ENCODE measurements around the gene CP. TPM values are rescaled to one million over a fixed set of nuclear protein-coding genes. Genes with fewer than 3 reads are reported as not detected.

Gene CP
- total and polyA plus RNA-seq, 2 donors (not counting 1 experiment from before 2014, with no cell fraction given) = not detected

DNA sequence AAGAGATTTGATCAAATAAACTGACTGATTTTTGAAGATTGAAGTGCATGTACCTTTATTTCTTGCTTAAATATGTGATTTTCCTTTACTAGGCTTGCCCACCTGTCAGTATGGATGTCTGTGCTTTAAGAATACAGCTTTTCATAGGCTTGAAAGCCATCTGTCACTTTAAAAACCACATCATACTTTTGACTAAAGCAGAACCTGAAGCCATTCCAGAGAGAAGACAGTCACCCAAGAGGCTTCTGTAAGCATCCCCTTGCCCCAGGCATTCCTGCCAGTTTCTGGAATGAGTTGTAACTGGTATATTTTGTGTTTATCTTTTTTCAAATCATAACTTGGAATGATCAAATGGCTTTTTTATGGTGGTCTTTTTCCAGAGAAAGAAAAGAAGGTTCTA, 68.2 kb downstream of the CP start:
- H2AFZ ChIP-seq (ENCODE audit: insufficient read depth, low read depth, low read length, poor library complexity, severe bottlenecking) = no peak overlapping the region
- POLR2A ChIA-PET = no interaction called here
- CTCF ChIA-PET = interaction anchor here (4.0 kb wide), 1 partner anchor 33 kb away, joined by 15 read pairs; no protein-coding TSS in a partner anchor
- H3K36me3 ChIP-seq (replicated peaks in 1 of 2; ENCODE audit: control extremely low read depth in 1 of 2, control insufficient read depth in 1 of 2, extremely low read depth in 1 of 2, insufficient read depth in 2 of 2, low read length in 1 of 2) = peaks cover 4 to 72% of the 10 kb centered on the region in 2 experiments
- H3K4me2 ChIP-seq (replicated peaks; ENCODE audit: low read depth, low read length, poor library complexity, severe bottlenecking) = no peak overlapping the region
- Mint-ChIP-seq H3K27ac (peak overlapping the region; percentile 23), H3K9me3 (ENCODE audit: insufficient read depth) (no peaks in the 10 kb centered on the region), H3K27me3 (no peaks in the 10 kb centered on the region), H3K4me3 (no peak overlapping the region), H3K4me1 (peaks cover 31% of the 10 kb centered on the region)
- no peaks in the 10 kb centered on the region for H3K27me3 ChIP-seq (replicated peaks in 1 of 4; ENCODE audit: control extremely low read depth in 1 of 4, control insufficient read depth in 3 of 4, insufficient read depth in 4 of 4, low read length in 3 of 4)
- H4K20me1 ChIP-seq (ENCODE audit: control insufficient read depth, insufficient read depth, low read length, poor library complexity, severe bottlenecking) = peaks cover 6% of the 10 kb centered on the region
- intact Hi-C loops (cut with micrococcal nuclease) = no loop called here
- H3K9ac ChIP-seq (ENCODE audit: low read length) = no peak overlapping the region
- H3K4me3 ChIP-seq (ENCODE audit: control extremely low read depth in 1 of 5, extremely low read depth in 1 of 5, insufficient read depth in 1 of 5, low read depth in 2 of 5, low read length in 4 of 5) = no peak overlapping the region
- no peak overlapping the region for H3K27ac ChIP-seq (ENCODE audit: low read length in 2 of 2)
- DNase-seq (no peak), ATAC-seq (ENCODE audit: low read depth) (no peak)
- TF ChIP-seq EZH2 (IDR thresholded peaks at IDR 0.05; ENCODE audit: borderline replicate concordance, insufficient read depth, low read depth, low read length, poor library complexity, severe bottlenecking) = no peak
- TF ChIP-seq, protein P1, sequence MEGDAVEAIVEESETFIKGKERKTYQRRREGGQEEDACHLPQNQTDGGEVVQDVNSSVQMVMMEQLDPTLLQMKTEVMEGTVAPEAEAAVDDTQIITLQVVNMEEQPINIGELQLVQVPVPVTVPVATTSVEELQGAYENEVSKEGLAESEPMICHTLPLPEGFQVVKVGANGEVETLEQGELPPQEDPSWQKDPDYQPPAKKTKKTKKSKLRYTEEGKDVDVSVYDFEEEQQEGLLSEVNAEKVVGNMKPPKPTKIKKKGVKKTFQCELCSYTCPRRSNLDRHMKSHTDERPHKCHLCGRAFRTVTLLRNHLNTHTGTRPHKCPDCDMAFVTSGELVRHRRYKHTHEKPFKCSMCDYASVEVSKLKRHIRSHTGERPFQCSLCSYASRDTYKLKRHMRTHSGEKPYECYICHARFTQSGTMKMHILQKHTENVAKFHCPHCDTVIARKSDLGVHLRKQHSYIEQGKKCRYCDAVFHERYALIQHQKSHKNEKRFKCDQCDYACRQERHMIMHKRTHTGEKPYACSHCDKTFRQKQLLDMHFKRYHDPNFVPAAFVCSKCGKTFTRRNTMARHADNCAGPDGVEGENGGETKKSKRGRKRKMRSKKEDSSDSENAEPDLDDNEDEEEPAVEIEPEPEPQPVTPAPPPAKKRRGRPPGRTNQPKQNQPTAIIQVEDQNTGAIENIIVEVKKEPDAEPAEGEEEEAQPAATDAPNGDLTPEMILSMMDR (IDR thresholded peaks at IDR 0.05) = no peak
- H3K4me1 ChIP-seq (ENCODE audit: control insufficient read depth in 2 of 2, insufficient read depth in 2 of 2, low read length in 2 of 2) = peaks cover 13 to 18% of the 10 kb centered on the region in 2 donors
- peaks cover 32% of the 10 kb centered on the region for H3K79me2 ChIP-seq (ENCODE audit: control insufficient read depth, insufficient read depth, low read length)
- H3K9me3 ChIP-seq (ENCODE audit: control extremely low read depth in 1 of 3, control insufficient read depth in 2 of 3, insufficient read depth in 1 of 3, low read length in 2 of 3) = no peaks in the 10 kb centered on the region

DNA sequence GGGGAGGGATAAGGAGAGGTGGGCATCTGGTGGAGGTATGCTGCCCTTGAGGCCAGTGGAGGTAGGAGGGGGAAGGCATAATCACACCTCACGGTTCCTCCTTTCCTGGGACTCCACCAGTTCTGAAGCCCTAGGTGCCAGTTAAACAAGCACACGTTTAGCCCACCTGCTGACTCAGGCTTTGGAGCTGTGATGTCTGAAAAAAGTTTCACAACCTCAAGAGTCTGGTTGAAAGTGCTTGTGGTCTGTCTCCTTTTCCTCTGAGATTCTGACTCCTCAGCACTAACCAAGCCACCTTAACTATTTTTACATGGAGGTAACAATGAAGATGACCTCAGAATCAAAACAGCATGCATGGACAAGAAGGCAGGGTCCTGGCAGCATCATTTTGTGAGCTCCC, 69.2 kb downstream of the CP start:
- POLR2A ChIA-PET = no interaction called here
- Mint-ChIP-seq H3K4me1 (peaks cover 34% of the 10 kb centered on the region), H3K4me3 (no peak overlapping the region), H3K27me3 (no peaks in the 10 kb centered on the region), H3K27ac (peak overlapping the region; percentile 21), H3K9me3 (ENCODE audit: insufficient read depth) (no peaks in the 10 kb centered on the region)
- Histone ChIP-seq H3K79me2 (ENCODE audit: control insufficient read depth, insufficient read depth, low read length) (peaks cover 32% of the 10 kb centered on the region), H3K9me3 (ENCODE audit: control extremely low read depth in 1 of 3, control insufficient read depth in 2 of 3, insufficient read depth in 1 of 3, low read length in 2 of 3) (no peaks in the 10 kb centered on the region), H3K4me1 (ENCODE audit: control insufficient read depth in 2 of 2, insufficient read depth in 2 of 2, low read length in 2 of 2) (peaks cover 20 to 24% of the 10 kb centered on the region in 2 donors), H3K4me2 (replicated peaks; ENCODE audit: low read depth, low read length, poor library complexity, severe bottlenecking) (peak overlapping the region; percentile 23), H3K27me3 (replicated peaks in 1 of 4; ENCODE audit: control extremely low read depth in 1 of 4, control insufficient read depth in 3 of 4, insufficient read depth in 4 of 4, low read length in 3 of 4) (no peaks in the 10 kb centered on the region), H3K27ac (ENCODE audit: low read length in 2 of 2) (peak overlapping the region in 1 of 2 donors; percentile 37), H4K20me1 (ENCODE audit: control insufficient read depth, insufficient read depth, low read length, poor library complexity, severe bottlenecking) (peaks cover 6% of the 10 kb centered on the region), H3K9ac (ENCODE audit: low read length) (no peak overlapping the region), H3K36me3 (replicated peaks in 1 of 2; ENCODE audit: control extremely low read depth in 1 of 2, control insufficient read depth in 1 of 2, extremely low read depth in 1 of 2, insufficient read depth in 2 of 2, low read length in 1 of 2) (peaks cover 3 to 66% of the 10 kb centered on the region in 2 experiments), H2AFZ (ENCODE audit: insufficient read depth, low read depth, low read length, poor library complexity, severe bottlenecking) (no peak overlapping the region), H3K4me3 (ENCODE audit: control extremely low read depth in 1 of 5, extremely low read depth in 1 of 5, insufficient read depth in 1 of 5, low read depth in 2 of 5, low read length in 4 of 5) (no peak overlapping the region)
- ATAC-seq (ENCODE audit: low read depth) (no peak), DNase-seq (no peak)
- no peak for TF ChIP-seq EZH2 (IDR thresholded peaks at IDR 0.05; ENCODE audit: borderline replicate concordance, insufficient read depth, low read depth, low read length, poor library complexity, severe bottlenecking)
- TF ChIP-seq, protein P1 (IDR thresholded peaks at IDR 0.05) = no peak
- WGBS (ENCODE audit: insufficient coverage) = no CpG with 5 or more reads among the region's 2 CpGs
- CTCF ChIA-PET = interaction anchor here (4.0 kb wide), 1 partner anchor 32 kb away, joined by 15 read pairs; no protein-coding TSS in a partner anchor
- intact Hi-C loops (cut with micrococcal nuclease) = no loop called here

All from B cell (primary cell).